Measurements from ENCODE around the gene MTUS2.

GRCh38 chr13:29457299-29457698, 637.2 kb downstream of the MTUS2 start:
- TF ChIP-seq CBX8 (IDR thresholded peaks at IDR 0.05; ENCODE audit: borderline replicate concordance, low read depth, low read length) (no peak), POLR2A (IDR thresholded peaks at IDR 0.05; ENCODE audit: control extremely low read depth in 1 of 2, low read depth in 2 of 2, low read length in 2 of 2) (no peak), EZH2 (IDR thresholded peaks at IDR 0.05; ENCODE audit: low read depth, low read length, severe bottlenecking) (no peak), CTCF (IDR thresholded peaks at IDR 0.05; ENCODE audit: control extremely low read depth in 1 of 3, insufficient read depth in 1 of 3, low read depth in 1 of 3, low read length in 3 of 3) (no peak), SP2 (IDR thresholded peaks at IDR 0.05; ENCODE audit: low read length) (no peak), POLR2AphosphoS5 (IDR thresholded peaks at IDR 0.05; ENCODE audit: low read depth, low read length) (no peak), HDAC2 (IDR thresholded peaks at IDR 0.05; ENCODE audit: borderline replicate concordance in 1 of 2, low read depth in 2 of 2, low read length in 2 of 2) (no peak), ATF2 (IDR thresholded peaks at IDR 0.05; ENCODE audit: low read length) (no peak), CHD1 (IDR thresholded peaks at IDR 0.05; ENCODE audit: low read depth, low read length) (no peak), SIN3A (conservative IDR thresholded peaks at IDR 0.05 in 1 of 2, IDR thresholded peaks at IDR 0.05 in 1 of 2; ENCODE audit: low read depth in 1 of 2, low read length in 2 of 2) (no peak), CEBPB (IDR thresholded peaks at IDR 0.05; ENCODE audit: low read depth, low read length) (no peak), SP1 (IDR thresholded peaks at IDR 0.05; ENCODE audit: low read depth, low read length) (no peak), JUND (IDR thresholded peaks at IDR 0.05; ENCODE audit: low read length) (no peak)
